Measurements from ENCODE around the gene MYOZ3.

MYOZ3 gene

GRCh38 chr5:150640311-150641005, 20.6 kb upstream of the MYOZ3 start, which contains the start of gene SYNPO:
Gene SYNPO (plus strand): TSS chr5:150640660. CDS start chr5:150648276, 7,616 bp downstream.
- Histone ChIP-seq H3K4me3 (peak within 1 kb of the TSS in 2 of 7 experiments; percentile 11 to 15), H3K27ac (peak within 1 kb of the TSS in 20 of 21 experiments; percentile 12 to 88 (median 78))

GRCh38 chr5:150641006-150641570, 20.0 kb upstream of the MYOZ3 start:
- peak overlapping the region in 19 of 21 experiments; percentile 54 to 88 (median 79) for H3K27ac ChIP-seq
- peak overlapping the region in 2 of 7 experiments; percentile 11 to 15 for H3K4me3 ChIP-seq

- Histone ChIP-seq H3K4me3 (peak overlapping the region in 1 of 7 experiments; percentile 1), H3K27ac (peak overlapping the region in 17 of 21 experiments; percentile 2 to 88 (median 78))
Observed at GRCh38 chr5:150641824-150642566, 19.1 kb upstream of the MYOZ3 start.

GRCh38 chr5:150642567-150642927, 18.5 kb upstream of the MYOZ3 start:
- Histone ChIP-seq H3K4me3 (no peak overlapping the region), H3K27ac (peak overlapping the region in 14 of 21 experiments; percentile 2 to 88 (median 78))

GRCh38 chr5:150642991-150643710, 17.9 kb upstream of the MYOZ3 start:
- Histone ChIP-seq H3K27ac (peak overlapping the region in 11 of 21 experiments; percentile 2 to 88 (median 73)), H3K4me3 (no peak overlapping the region)

- no peak overlapping the region for H3K4me3 ChIP-seq
- H3K27ac ChIP-seq: peak overlapping the region in 3 of 21 experiments; percentile 12 to 31 (median 14)
Observed at GRCh38 chr5:150644058-150644457, 17.0 kb upstream of the MYOZ3 start.

GRCh38 chr5:150644514-150644913, 16.5 kb upstream of the MYOZ3 start:
- H3K27ac ChIP-seq: peak overlapping the region in 5 of 21 experiments; percentile 5 to 48 (median 14)
- no peak overlapping the region for H3K4me3 ChIP-seq

GRCh38 chr5:150645070-150645700, 15.9 kb upstream of the MYOZ3 start:
- Histone ChIP-seq H3K4me3 (no peak overlapping the region), H3K27ac (peak overlapping the region in 2 of 21 experiments; percentile 14 to 48)

- Histone ChIP-seq H3K27ac (no peak overlapping the region), H3K4me3 (no peak overlapping the region)
Observed at GRCh38 chr5:150647275-150648251, 13.5 kb upstream of the MYOZ3 start.

- H3K27ac ChIP-seq: no peak overlapping the region
- H3K4me3 ChIP-seq: no peak overlapping the region
Observed at GRCh38 chr5:150648294-150649107, 12.6 kb upstream of the MYOZ3 start.

GRCh38 chr5:150649108-150650020, 11.7 kb upstream of the MYOZ3 start:
- no peak overlapping the region for H3K4me3 ChIP-seq

GRCh38 chr5:150650021-150651006, 10.7 kb upstream of the MYOZ3 start:
- Histone ChIP-seq H3K27ac (peak overlapping the region in 2 of 21 experiments; percentile 13 to 38), H3K4me3 (no peak overlapping the region)

More at GRCh38 chr5:150649108-150650020, 11.7 kb upstream of the MYOZ3 start:
- no peak overlapping the region for H3K27ac ChIP-seq

- no peak overlapping the region for H3K4me3 ChIP-seq
- H3K27ac ChIP-seq: no peak overlapping the region
Observed at GRCh38 chr5:150651382-150651781, 9.7 kb upstream of the MYOZ3 start.

- H3K27ac ChIP-seq: no peak overlapping the region
- no peak overlapping the region for H3K4me3 ChIP-seq
Observed at GRCh38 chr5:150651924-150652671, 9.0 kb upstream of the MYOZ3 start.

Measured in skin epidermis (tissue), 12 donors.